ENCODE measurements around the gene YIPF3. TPM values are rescaled to one million over a fixed set of nuclear protein-coding genes. Genes with fewer than 3 reads are reported as not detected.

YIPF3 gene
- total and polyA plus RNA-seq, 9 of the 15 experiments (the other 6 are each of a cell fraction or from before 2014, with no cell fraction given): 27.5 to 75.3 (median 57.6) TPM

DNA sequence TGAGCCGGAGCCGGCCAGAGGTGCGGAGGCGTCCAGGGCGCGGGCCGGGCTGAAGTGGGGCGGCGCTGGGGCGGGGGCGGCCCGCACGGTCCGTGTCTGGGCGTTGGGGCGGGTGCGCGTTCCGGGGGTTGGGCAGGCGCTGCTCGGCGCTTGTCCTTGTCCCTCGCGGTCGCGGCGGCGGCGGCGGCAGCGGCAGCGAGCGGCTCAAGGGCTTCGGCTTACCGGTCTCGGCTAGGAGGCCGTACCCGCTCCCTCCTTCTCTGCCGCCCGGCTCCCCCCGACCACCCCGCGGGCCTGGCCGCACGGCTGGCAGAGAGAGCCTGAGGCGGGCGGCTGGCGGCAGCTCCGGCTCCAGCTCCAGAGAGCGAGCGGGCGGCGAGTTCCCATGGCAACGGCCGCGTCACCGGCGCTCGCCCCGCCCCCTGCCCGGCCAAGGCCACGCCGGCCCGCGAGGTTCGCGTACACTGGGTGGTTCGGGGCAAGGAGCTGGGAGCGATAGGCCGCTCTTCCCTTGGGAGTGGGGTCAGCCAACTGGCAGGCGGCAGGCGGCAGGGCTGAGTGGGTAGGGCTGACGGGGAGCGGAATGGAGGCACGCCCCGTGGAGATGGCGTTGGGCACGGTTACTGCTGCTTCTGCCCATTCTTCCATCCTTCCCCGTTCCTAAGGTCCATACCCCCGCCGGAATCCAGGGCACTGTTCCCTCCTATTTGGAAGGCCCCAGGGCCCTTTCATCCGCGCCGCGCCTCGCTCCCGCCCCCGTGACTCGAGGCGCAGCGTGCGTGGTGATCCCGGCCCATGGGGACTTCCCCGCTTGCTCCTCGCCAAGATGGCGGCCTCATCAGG lies 6.5 kb downstream of the YIPF3 start, which contains the start of gene LRRC73 (continued):
- TF ChIP-seq ZNF740 (CRISPR knock-in tag; IDR thresholded peaks at IDR 0.05): 0 out of 2 replicates have a peak, but pooled peaks have one; percentile 40
- no peak for TF ChIP-seq ZNF740 (tag; IDR thresholded peaks at IDR 0.05)
- TF ChIP-seq, protein P1, sequence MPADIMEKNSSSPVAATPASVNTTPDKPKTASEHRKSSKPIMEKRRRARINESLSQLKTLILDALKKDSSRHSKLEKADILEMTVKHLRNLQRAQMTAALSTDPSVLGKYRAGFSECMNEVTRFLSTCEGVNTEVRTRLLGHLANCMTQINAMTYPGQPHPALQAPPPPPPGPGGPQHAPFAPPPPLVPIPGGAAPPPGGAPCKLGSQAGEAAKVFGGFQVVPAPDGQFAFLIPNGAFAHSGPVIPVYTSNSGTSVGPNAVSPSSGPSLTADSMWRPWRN (IDR thresholded peaks at IDR 0.05; ENCODE audit: low read depth): no peak
- TF ChIP-seq ZC3H4 (CRISPR knock-in tag; IDR thresholded peaks at IDR 0.05; ENCODE audit: borderline replicate concordance): no peak
- no peak for TF ChIP-seq SMARCA5 (IDR thresholded peaks at IDR 0.05)
- 0 out of 2 replicates have a peak, but pooled peaks have one; percentile 1 for TF ChIP-seq NFE2 (IDR thresholded peaks at IDR 0.05; ENCODE audit: low read depth)
- TF ChIP-seq ZNF431 (CRISPR knock-in tag; IDR thresholded peaks at IDR 0.05): no peak
- no peak for TF ChIP-seq HNRNPK (IDR thresholded peaks at IDR 0.05; ENCODE audit: low read depth, low read length, poor library complexity, severe bottlenecking)
- TF ChIP-seq ZBTB40 (IDR thresholded peaks at IDR 0.05): no peak
- TF ChIP-seq ZBTB40 (CRISPR knock-in tag; IDR thresholded peaks at IDR 0.05): no peak
- TF ChIP-seq ZHX1 (conservative IDR thresholded peaks at IDR 0.05; ENCODE audit: low read length): peak; percentile 88
- TF ChIP-seq CEBPB (tag; IDR thresholded peaks at IDR 0.05): no peak
